Activated naive CD8-positive, alpha-beta T cell treated with anti-CD3 and anti-CD28 coated beads, Interleukin-2, amount 50 U/mL, for 16 hours (primary cell): ENCODE measurements around the gene ABL1.
A peak's percentile ranks its signal among the peaks of the same experiment; 100 is the strongest.

Experiments used
- DNase-seq: peaks from one replicate; pipeline ENCODE4 v3.0.0-alpha.2; 2020; ENCODE audit warnings: low read depth, low spot score

ABL1 gene

DNA sequence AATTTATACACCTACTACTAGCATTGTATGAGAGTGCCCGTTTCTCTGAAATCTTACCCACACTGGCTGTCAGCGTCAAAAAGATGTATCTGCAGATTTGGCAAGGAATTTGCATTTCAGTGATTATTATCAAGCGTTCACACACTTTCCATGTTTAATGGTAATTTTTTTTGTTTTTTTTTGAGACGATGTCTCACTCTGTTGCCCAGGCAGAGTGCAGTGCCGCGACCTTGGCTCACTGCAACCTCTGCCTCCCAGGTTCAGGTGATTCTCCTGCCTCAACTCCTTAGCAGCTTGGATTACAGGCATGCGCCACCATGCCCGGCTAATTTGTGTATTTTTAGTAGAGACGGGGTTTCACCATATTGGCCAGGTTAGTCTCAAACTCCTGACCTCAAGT, 14.3 kb downstream of the ABL1 start:
- no peak for DNase-seq

DNA sequence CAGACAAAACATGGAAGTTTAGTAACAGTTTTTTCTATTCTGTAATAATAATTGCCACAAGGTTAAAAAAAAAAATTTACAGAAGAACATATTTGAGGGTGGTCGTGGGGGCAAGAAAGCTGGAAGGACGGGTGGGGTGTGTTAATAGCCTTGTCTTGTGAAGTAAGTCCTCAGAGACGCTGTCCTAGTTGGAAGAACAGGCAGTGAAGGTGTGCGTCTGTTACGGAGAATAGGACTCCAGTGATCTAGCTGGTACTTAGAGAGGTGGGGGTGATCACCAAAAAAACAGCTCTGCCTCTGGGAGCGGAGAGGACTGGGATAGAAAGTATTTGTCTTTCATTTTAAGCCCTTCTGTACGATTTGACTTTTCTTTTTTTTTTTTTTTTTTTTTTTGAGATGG, 17.7 kb downstream of the ABL1 start:
- DNase-seq, result no peak

DNA sequence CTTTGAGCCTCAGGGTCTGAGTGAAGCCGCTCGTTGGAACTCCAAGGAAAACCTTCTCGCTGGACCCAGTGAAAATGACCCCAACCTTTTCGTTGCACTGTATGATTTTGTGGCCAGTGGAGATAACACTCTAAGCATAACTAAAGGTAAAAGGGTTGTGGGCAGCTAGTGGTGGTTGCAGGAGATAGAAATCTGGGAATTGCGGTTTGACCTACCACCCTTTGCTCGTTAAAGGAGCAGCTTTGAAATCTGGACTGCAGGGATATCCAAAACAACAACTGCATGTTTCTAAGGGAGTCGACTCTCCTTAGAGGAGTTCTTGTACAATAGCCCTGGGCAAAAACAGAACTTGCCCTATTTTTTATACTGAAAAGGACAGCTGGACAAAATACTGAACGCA, 19.0 kb downstream of the ABL1 start:
- no peak for DNase-seq

DNA sequence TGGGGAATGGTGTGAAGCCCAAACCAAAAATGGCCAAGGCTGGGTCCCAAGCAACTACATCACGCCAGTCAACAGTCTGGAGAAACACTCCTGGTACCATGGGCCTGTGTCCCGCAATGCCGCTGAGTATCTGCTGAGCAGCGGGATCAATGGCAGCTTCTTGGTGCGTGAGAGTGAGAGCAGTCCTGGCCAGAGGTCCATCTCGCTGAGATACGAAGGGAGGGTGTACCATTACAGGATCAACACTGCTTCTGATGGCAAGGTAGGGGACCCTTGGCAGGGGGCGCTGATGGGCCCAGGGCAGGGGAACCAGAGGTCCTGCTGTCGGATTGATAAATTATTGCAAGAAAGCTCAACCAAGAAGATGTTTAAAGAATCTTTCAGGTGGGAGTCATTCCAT, 19.8 kb downstream of the ABL1 start:
- DNase-seq, result no peak

- DNase-seq, result no peak
These were observed 21.4 kb downstream of the ABL1 start for GRCh38 chr9:130856474-130856873.

GRCh38 chr9:130857864-130858738, 23.0 kb downstream of the ABL1 start:
- DNase-seq, result no peak

- no peak for DNase-seq
These were observed 24.0 kb downstream of the ABL1 start for GRCh38 chr9:130858739-130859705.

DNA sequence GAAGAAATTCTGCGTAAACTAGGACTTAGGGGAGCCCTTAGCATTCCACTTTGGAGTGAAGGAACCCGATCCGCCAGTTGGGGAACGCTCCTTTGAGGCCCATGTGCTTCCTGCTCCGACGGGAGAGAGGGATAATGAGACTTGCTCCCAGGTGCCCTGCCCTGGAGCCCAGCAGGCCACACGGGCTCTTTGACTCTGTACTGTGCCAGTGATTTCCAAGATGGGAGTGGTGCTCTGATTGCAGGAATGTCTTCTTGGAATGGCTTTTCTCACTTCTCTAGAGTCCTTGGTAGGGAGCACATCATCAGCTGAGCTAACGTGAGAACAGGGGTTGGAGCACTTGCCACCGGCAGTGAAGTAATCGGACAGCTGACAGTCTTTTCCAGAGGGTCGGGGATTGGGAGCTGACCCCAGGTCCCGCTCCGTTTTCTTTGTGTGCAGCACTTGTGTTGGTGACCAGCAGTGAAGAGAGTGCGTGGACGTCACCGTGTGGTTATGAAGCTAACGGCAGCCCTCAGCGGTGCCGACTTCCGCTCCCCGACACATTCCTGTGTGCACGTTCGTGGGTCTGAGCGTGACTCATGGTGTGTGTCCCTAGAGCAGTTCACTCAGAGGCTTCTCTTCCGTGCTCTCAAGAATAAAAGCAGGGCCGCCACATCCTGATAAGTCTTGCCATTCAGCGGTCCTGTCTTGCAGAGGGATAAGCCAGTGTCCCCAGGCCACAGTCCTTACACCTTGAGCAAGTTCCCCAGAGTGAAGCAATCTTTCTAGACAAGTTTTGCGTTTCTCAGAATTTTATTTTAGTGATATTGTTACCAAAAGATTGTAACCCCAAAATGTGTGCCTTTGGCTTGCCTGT, 25.6 kb downstream of the ABL1 start:
- DNase-seq, result no peak

DNA sequence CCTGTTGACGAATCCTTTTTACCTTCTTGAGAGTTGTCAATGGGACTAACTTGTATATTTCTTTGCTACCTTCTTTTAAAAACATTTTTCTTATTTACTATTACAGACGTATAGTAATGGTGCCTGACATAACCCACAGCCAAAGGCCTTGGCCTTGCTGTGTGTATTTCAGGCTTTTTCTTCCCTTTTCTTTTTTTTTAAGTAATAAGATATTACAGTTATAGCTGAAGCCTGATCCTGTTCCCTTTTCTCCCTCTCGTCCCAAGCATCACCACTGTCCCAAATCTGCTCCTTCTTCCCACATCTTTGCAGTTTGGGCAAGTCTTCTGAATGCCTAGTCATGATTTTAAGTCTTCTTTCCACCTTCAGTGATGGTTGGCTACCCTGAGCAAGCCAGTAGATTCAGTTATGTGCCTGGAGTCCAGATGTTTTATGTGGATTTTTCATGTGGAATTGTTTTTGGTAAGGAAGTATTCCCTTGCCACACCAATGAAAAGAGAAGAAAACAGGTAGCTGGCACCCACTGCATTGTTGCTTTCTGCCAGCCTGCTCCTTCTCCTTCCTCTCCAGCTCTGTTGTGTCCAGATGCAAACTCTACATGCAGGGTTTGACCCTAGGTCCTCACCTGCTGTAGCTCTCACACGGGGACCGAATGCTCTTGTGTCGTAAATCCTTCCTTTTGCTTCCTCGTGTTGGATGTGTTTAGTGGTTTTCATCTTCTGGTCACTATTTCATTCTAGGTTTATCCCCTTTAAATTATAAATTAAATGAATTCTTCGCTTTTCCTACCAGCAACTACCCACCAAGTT, 26.5 kb downstream of the ABL1 start:
- no peak for DNase-seq

- DNase-seq, result no peak
These were observed 27.2 kb downstream of the ABL1 start for GRCh38 chr9:130862217-130862616.

DNA sequence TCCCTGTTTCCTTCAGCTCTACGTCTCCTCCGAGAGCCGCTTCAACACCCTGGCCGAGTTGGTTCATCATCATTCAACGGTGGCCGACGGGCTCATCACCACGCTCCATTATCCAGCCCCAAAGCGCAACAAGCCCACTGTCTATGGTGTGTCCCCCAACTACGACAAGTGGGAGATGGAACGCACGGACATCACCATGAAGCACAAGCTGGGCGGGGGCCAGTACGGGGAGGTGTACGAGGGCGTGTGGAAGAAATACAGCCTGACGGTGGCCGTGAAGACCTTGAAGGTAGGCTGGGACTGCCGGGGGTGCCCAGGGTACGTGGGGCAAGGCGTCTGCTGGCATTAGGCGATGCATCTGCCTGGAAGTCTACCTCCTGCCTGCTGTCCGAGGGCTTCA, 27.7 kb downstream of the ABL1 start:
- DNase-seq, result no peak

DNA sequence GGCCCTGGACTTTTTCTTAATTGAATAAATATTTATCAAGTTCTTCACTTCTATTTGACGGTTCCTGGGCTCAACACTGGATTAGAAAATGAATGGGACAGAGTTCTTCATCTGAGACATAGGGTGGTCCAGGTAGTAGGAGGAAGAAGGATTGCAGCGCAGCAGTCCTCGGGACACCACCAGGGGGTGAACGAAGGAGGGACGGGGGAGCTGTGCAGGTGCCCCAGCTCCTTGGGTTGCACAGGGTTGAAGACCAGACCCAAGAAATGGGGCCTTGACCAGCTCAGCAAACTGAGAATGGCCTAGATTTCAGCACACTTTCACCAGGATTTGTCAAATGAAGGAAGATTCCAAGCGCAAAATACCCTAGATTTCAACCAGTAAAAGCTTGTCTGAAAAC, 29.5 kb downstream of the ABL1 start:
- no peak for DNase-seq

DNA sequence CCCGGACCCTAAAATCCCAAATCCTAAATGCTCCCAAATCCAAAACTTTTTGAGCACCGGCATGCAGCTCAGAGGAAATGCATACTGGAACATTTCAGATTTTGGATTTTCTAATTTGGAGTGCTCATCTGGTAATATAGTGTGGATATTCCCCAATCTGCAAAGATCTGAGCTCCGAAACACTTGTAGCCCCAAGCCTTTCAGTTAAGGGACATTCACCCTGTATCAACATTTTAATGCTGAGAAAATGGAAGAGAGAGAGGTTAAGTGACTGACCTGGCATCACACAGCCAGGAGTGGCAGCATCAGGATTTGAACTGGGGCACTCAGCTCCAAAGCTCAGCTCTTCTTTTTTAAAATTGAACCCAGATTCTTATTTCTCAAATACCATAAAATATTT, 30.9 kb downstream of the ABL1 start:
- DNase-seq, result no peak

DNA sequence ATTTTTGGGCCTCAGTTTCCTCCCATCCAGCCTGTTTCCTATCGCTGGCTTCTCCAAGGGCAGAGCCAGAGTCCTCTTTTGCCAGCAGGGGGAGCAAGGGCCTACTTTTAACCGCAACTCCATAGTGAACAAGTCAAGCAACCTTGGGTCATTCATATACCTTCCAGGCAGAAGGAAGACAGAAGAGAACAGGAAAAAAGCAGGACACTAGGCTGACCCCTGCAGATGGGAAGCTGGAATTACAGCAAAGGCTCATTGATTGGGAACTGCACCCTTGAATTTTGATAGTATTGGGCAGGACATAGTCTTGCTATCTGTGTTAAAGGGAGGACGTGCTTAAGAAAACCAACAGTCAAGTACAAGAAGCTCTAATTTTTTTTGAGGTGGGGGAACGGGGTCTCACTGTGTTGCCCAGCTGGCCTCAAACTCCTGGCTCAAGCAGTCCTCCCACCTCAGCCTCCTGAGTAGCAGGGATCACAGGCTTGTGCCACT, 31.5 kb downstream of the ABL1 start:
- DNase-seq, result peak; percentile 15

DNA sequence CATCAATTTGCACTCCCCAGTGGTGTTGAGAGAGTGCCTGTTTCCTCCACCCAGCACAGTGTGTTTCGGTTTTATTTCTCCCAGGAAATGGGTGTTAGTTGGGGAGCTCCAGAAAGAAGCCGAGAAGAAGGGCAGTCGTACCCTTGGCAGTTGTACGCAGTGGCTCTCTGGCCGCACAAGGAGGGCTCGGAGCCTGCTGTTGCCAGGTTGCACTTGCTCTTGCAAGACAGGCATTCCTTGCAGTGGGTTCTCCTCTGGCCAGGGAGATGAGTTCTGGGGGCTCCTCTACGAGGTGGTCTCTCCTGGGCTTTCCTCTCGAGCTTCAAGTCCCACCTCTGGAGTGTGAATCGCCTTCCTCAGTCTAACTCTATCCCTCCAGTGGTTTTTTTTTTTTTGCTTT, 32.5 kb downstream of the ABL1 start:
- no peak for DNase-seq

DNA sequence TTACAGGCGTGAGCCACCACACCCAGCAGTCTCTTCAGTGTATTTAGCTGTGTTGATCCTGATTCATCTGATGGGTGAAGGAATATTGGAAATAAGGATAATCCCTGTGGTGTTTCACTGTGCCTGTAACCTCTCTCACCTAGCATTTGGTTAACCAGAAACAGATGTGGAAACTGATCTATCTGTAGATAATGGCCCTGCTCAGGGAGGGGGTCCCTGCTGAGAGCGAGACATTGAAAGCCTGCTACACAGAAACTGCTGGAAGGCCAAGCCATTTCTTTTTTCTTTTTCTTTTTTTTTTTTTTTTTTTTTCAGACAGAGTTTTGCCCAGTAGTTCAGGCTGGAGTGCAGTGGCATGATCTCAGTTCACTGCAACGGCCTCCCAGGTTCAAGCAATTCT, 33.2 kb downstream of the ABL1 start:
- no peak for DNase-seq

DNA sequence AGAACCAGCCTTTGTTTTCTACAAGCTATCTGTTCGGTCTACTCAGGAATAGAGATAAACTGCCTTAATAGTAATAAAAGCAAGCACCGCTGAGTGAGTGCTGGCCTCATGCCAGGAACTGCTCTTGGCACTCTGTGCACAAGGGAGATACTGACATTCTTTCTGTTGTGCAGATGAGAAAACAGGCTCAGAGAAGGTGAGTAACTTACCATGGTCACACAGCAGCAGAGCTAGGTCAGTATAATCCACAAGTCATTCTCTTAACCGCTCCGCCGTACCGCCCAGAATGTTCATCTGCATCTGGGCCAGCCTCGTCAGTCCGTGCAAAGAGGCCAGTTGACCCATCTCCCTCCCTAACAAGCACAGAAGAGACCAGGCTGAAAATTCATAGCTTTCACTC, 34.2 kb downstream of the ABL1 start:
- DNase-seq, result no peak

DNA sequence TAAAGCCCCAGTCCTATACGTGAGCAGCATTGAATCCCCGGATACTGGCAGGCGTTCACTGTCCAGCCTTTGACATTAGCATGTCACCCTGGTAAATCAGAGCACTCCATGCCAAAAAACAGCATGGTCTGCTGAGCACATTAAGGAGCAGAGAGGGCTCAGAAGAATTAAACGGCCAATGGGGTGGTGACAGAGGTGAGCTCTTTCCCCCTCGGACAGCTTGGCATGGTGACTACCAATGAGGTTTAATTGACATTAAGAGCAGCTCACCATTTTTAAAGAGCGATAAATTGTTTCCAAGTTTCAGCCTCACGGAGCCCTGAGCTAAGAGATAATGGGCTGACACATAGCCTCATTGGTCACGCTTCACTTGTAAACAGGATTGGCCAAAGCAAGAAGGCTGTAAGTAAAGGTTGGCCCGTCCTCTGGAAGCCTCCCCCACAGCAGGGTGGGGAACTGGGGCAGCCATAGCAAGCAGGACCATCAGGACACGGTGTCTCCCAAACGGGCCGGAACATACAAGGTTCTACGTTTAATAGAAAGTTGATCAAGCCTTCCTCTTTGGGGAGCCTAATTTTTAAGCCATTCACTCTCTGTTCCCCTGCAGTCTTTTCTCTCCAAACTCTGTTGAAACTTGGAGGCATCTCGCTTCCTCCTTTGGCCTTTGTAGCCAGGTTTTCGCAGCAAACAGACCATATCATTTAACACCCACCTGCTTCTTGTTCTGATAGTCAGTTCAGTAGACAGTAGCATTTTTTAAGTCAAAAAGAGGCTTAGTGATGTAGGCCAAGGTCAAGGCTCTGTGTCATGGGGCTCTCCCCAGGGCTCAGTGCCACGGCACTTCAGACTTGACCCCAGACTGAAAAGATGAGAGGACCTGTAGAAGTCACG, 35.7 kb downstream of the ABL1 start:
- no peak for DNase-seq

GRCh38 chr9:130871395-130872062, 36.5 kb downstream of the ABL1 start:
- no peak for DNase-seq
